ENCODE results near the gene SNX8. TPM values are rescaled to one million over a fixed set of nuclear protein-coding genes. Genes with fewer than 3 reads are reported as not detected.
A peak's percentile ranks its signal among the peaks of the same experiment; 100 is the strongest.

The SNX8 gene
- total and polyA plus RNA-seq, 2 of the 13 experiments (the other 11 are each of a cell fraction or from before 2014, with no cell fraction given), result 20.6 to 45.2 TPM

DNA sequence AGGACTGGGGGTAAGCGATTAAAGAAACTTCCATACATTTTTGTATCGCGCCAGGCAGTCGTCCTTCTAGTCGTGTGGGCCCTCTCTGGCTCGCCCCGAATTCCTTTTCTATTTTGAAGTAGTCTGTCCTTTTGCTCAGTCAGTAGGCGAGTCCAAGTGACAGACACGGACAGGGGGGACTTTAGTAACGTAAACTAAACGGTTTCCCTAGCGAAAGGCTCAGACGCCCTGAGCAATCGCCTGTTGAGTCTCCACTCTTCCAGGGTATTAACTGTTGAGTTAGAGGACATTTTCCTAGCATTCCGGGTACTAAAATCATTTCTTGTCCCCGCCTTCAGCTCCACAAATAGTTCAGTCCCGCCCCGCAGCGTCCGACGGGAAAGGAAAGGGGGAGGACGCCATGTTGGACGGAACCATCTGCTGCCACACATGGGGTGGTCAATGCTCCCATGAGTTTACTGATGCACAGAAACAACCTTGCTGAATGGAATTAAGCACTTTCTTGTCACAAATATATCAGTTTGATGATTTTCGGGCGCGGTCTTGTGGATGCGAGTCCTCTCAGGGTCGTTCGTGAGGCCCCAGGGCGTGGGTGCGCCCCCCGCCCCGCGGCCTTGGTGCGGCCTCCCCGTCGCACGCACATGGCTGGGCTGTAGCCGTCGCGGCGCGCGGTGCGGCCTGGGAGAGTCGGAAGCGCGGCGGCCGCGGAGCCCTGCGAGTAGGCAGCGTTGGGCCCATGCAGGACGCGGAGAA is 40.1 kb upstream of the SNX8 start, which contains the start of gene EIF3B (continued):
- TF ChIP-seq ZNF230 (CRISPR knock-in tag; IDR thresholded peaks at IDR 0.05), result no peak; the same call in 1 of the 2 replicates
- peak; percentile 58; the same call in 1 of the 2 replicates for TF ChIP-seq ZNF350 (CRISPR knock-in tag; IDR thresholded peaks at IDR 0.05; ENCODE audit: borderline replicate concordance, low read depth)
- TF ChIP-seq SAP130 (CRISPR knock-in tag; IDR thresholded peaks at IDR 0.05; ENCODE audit: low read depth), result peak; percentile 89
- TF ChIP-seq, protein P1, sequence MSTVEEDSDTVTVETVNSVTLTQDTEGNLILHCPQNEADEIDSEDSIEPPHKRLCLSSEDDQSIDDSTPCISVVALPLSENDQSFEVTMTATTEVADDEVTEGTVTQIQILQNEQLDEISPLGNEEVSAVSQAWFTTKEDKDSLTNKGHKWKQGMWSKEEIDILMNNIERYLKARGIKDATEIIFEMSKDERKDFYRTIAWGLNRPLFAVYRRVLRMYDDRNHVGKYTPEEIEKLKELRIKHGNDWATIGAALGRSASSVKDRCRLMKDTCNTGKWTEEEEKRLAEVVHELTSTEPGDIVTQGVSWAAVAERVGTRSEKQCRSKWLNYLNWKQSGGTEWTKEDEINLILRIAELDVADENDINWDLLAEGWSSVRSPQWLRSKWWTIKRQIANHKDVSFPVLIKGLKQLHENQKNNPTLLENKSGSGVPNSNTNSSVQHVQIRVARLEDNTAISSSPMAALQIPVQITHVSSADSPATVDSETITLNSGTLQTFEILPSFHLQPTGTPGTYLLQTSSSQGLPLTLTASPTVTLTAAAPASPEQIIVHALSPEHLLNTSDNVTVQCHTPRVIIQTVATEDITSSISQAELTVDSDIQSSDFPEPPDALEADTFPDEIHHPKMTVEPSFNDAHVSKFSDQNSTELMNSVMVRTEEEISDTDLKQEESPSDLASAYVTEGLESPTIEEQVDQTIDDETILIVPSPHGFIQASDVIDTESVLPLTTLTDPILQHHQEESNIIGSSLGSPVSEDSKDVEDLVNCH (CRISPR knock-in tag; IDR thresholded peaks at IDR 0.05), result no peak; the same call in 1 of the 2 replicates
- TF ChIP-seq, protein P2, sequence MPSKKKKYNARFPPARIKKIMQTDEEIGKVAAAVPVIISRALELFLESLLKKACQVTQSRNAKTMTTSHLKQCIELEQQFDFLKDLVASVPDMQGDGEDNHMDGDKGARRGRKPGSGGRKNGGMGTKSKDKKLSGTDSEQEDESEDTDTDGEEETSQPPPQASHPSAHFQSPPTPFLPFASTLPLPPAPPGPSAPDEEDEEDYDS (CRISPR knock-in tag; IDR thresholded peaks at IDR 0.05), result 0 out of 2 replicates have a peak, but pooled peaks have one; percentile 28
- TF ChIP-seq ZNF883 (CRISPR knock-in tag; IDR thresholded peaks at IDR 0.05; ENCODE audit: not compliant biosample characterization), result no peak
- no peak for TF ChIP-seq CHD4 (IDR thresholded peaks at IDR 0.05; ENCODE audit: borderline replicate concordance, low read length)
- TF ChIP-seq ZNF441 (CRISPR knock-in tag; IDR thresholded peaks at IDR 0.05; ENCODE audit: borderline replicate concordance), result no peak
- TF ChIP-seq, protein P3, sequence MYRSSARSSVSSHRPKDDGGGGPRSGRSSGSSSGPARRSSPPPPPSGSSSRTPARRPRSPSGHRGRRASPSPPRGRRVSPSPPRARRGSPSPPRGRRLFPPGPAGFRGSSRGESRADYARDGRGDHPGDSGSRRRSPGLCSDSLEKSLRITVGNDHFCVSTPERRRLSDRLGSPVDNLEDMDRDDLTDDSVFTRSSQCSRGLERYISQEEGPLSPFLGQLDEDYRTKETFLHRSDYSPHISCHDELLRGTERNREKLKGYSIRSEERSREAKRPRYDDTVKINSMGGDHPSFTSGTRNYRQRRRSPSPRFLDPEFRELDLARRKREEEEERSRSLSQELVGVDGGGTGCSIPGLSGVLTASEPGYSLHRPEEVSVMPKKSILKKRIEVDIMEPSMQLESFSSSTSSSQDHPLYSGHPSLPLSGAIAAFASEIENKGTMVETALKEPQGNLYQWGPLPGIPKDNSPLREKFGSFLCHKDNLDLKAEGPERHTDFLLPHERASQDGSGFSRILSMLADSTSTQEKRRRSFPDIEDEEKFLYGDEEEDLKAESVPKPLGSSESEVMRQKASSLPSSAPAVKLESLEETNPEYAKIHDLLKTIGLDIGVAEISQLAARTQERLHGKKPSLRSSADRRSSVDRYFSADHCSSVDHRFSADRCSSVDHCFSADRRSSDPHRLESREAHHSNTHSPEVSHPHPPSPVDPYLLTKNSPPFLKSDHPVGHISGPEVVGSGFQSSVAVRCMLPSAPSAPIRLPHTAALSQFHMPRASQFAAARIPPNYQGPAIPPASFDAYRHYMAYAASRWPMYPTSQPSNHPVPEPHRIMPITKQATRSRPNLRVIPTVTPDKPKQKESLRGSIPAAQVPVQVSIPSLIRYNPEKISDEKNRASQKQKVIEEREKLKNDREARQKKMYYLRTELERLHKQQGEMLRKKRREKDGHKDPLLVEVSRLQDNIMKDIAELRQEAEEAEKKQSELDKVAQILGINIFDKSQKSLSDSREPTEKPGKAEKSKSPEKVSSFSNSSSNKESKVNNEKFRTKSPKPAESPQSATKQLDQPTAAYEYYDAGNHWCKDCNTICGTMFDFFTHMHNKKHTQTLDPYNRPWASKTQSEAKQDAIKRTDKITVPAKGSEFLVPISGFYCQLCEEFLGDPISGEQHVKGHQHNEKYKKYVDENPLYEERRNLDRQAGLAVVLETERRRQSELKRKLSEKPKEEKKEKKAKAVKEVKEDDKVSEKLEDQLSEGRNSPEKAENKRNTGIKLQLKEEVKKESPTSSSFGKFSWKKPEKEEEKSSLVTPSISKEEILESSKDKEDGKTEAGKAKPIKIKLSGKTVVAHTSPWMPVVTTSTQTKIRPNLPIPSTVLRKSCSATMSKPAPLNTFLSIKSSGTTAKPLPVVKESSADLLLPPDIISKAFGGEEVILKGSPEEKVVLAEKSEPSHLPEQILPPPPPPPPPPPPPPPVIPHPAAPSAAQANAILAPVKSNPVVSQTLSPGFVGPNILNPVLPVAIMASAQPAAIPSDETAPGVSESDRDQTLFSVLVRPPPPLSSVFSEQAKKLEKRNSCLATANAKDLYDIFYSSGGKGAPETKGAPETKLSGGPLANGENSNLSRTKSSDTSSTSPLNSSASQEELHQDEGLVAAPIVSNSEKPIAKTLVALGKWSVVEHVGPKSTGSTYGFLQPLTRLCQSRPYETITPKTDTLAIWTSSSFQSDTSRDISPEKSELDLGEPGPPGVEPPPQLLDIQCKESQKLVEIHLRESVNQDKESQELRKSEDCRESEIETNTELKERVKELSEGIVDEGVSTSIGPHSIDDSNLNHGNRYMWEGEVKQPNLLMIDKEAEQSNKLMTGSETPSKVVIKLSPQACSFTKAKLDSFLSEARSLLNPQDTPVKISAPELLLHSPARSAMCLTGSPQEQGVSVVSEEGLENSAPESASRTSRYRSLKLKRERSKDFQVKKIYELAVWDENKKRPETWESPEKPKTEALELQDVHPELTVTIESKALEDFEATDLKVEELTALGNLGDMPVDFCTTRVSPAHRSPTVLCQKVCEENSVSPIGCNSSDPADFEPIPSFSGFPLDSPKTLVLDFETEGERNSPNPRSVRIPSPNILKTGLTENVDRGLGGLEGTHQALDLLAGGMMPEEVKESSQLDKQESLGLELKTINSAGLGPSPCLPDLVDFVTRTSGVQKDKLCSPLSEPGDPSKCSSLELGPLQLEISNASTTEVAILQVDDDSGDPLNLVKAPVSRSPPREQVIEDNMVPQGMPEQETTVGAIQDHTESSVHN (CRISPR knock-in tag; IDR thresholded peaks at IDR 0.05), result no peak
- TF ChIP-seq, protein P4, sequence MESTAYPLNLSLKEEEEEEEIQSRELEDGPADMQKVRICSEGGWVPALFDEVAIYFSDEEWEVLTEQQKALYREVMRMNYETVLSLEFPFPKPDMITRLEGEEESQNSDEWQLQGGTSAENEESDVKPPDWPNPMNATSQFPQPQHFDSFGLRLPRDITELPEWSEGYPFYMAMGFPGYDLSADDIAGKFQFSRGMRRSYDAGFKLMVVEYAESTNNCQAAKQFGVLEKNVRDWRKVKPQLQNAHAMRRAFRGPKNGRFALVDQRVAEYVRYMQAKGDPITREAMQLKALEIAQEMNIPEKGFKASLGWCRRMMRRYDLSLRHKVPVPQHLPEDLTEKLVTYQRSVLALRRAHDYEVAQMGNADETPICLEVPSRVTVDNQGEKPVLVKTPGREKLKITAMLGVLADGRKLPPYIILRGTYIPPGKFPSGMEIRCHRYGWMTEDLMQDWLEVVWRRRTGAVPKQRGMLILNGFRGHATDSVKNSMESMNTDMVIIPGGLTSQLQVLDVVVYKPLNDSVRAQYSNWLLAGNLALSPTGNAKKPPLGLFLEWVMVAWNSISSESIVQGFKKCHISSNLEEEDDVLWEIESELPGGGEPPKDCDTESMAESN (CRISPR knock-in tag; conservative IDR thresholded peaks at IDR 0.05), result no peak
- no peak for TF ChIP-seq CEBPB (IDR thresholded peaks at IDR 0.05; ENCODE audit: borderline replicate concordance, low read depth, low read length)
- no peak; the same call in 1 of the 2 replicates for TF ChIP-seq TBX2 (CRISPR knock-in tag; IDR thresholded peaks at IDR 0.05; ENCODE audit: borderline replicate concordance)
- TF ChIP-seq, protein P5, sequence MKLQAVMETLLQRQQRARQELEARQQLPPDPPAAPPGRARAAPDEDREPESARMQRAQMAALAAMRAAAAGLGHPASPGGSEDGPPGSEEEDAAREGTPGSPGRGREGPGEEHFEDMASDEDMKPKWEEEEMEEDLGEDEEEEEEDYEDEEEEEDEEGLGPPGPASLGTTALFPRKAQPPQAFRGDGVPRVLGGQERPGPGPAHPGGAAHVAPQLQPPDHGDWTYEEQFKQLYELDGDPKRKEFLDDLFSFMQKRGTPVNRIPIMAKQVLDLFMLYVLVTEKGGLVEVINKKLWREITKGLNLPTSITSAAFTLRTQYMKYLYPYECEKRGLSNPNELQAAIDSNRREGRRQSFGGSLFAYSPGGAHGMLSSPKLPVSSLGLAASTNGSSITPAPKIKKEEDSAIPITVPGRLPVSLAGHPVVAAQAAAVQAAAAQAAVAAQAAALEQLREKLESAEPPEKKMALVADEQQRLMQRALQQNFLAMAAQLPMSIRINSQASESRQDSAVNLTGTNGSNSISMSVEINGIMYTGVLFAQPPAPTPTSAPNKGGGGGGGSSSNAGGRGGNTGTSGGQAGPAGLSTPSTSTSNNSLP (IDR thresholded peaks at IDR 0.05; ENCODE audit: low read depth, low read length), result no peak

Data from HepG2 (cell line).